WTC11 (cell line): ENCODE results near the gene FBXO40. TPM values are rescaled to one million over a fixed set of nuclear protein-coding genes. Genes with fewer than 3 reads are reported as not detected.

Source experiments
- ATAC-seq: fragments of 200-7000 bp; cut with Tn5 transposase; 2 replicates; pipeline ENCODE4 v1.10.0; 2021; ENCODE audit warnings: mild to moderate bottlenecking, moderate library complexity
- CTCF ChIA-PET: fragments of 300-600 bp; sonication (Branson Sonifier 250); formaldehyde crosslinking; loops from one replicate; lab custom pipeline; 2021; ENCODE audit warnings: antibody characterized with exemption; lab: Charles Lee
- POLR2A ChIA-PET: fragments of 350-600 bp; sonication (Branson Sonifier 250); formaldehyde crosslinking; loops from one replicate; lab custom pipeline; 2021; ENCODE audit warnings: antibody characterized with exemption; lab: Charles Lee
- DNase-seq: peaks from one replicate; pipeline ENCODE4 v3.0.0; 2021; ENCODE audit warnings: low spot score
- H3K27ac Mint-ChIP-seq: 2 replicates; pipeline ENCODE4 v1.8.0; 2021; ENCODE audit warnings: mixed read lengths
- H3K27me3 Mint-ChIP-seq: 2 replicates; pipeline ENCODE4 v1.8.0; 2021; ENCODE audit warnings: low read depth, mild to moderate bottlenecking, moderate library complexity, mixed read lengths
- H3K36me3 Mint-ChIP-seq: 2 replicates; pipeline ENCODE4 v1.8.0; 2021; ENCODE audit warnings: mixed read lengths
- H3K4me1 Mint-ChIP-seq: 2 replicates; pipeline ENCODE4 v1.8.0; 2022; ENCODE audit warnings: mixed read lengths
- H3K4me3 Mint-ChIP-seq: 2 replicates; pipeline ENCODE4 v1.8.0; 2021; ENCODE audit warnings: mild to moderate bottlenecking, moderate library complexity, mixed read lengths
- H3K9me3 Mint-ChIP-seq: 2 replicates; pipeline ENCODE4 v1.8.0; 2021; ENCODE audit warnings: mixed read lengths
- AR ChIP-seq: fragments of 250-450 bp; sonication (Bioruptor Pico); IDR thresholded peaks from 2 replicates; pipeline ENCODE4 v1.9.0; 2021; ENCODE audit warnings: mild to moderate bottlenecking
- ATF1 ChIP-seq: sonication (generic); formaldehyde crosslinking; IDR thresholded peaks from 2 replicates; pipeline ENCODE4 v1.8.1; 2023; ENCODE audit warnings: mild to moderate bottlenecking, moderate library complexity, missing genetic modification reagents
- ATF3 ChIP-seq: sonication (generic); formaldehyde crosslinking; conservative IDR thresholded peaks from 2 replicates; pipeline ENCODE4 v1.8.1; 2022; ENCODE audit warnings: mild to moderate bottlenecking, missing genetic modification reagents
- CTCF ChIP-seq: fragments of 200-600 bp; IDR thresholded peaks from 2 replicates; pipeline ENCODE4 v1.8.0; 2022; ENCODE audit warnings: antibody characterized with exemption
- EMX1 ChIP-seq: fragments of 250-450 bp; sonication (Bioruptor Pico); IDR thresholded peaks from 2 replicates; pipeline ENCODE4 v1.8.0; 2021; ENCODE audit warnings: mild to moderate bottlenecking
- FOXP1 ChIP-seq: sonication (generic); formaldehyde crosslinking; IDR thresholded peaks from 2 replicates; pipeline ENCODE4 v1.8.0; 2022; ENCODE audit warnings: missing genetic modification reagents, mild to moderate bottlenecking, moderate library complexity, borderline replicate concordance
- GRHL2 ChIP-seq: fragments of 250-450 bp; sonication (Bioruptor Pico); IDR thresholded peaks from 2 replicates; pipeline ENCODE4 v1.8.0; 2022; ENCODE audit warnings: mild to moderate bottlenecking, moderate library complexity; ENCODE audit not compliant: insufficient replicate concordance, severe bottlenecking
- IRF2 ChIP-seq: sonication (generic); formaldehyde crosslinking; IDR thresholded peaks from 2 replicates; pipeline ENCODE4 v1.8.0; 2022; ENCODE audit warnings: low read depth, missing genetic modification reagents, borderline replicate concordance
- MLX ChIP-seq: sonication (generic); formaldehyde crosslinking; IDR thresholded peaks from 2 replicates; pipeline ENCODE4 v1.8.1; 2023; ENCODE audit warnings: mild to moderate bottlenecking, missing genetic modification reagents, moderate library complexity
- NFATC4 ChIP-seq: fragments of 250-450 bp; sonication (Bioruptor Pico); IDR thresholded peaks from 2 replicates; pipeline ENCODE4 v1.9.0; 2021; ENCODE audit warnings: mild to moderate bottlenecking
- NR1H2 ChIP-seq: sonication (generic); formaldehyde crosslinking; IDR thresholded peaks from 2 replicates; pipeline ENCODE4 v1.9.0; 2021; ENCODE audit warnings: mild to moderate bottlenecking, moderate library complexity, missing genetic modification reagents
- SMAD3 ChIP-seq: sonication (generic); formaldehyde crosslinking; IDR thresholded peaks from 2 replicates; pipeline ENCODE4 v1.8.0; 2022; ENCODE audit warnings: missing genetic modification reagents, mild to moderate bottlenecking, borderline replicate concordance
- ZBTB43 ChIP-seq: sonication (generic); formaldehyde crosslinking; IDR thresholded peaks from 2 replicates; pipeline ENCODE4 v1.8.1; 2023; ENCODE audit warnings: mild to moderate bottlenecking, missing genetic modification reagents
- ZMAT4 ChIP-seq: fragments of 250-450 bp; sonication (Bioruptor Pico); IDR thresholded peaks from 2 replicates; pipeline ENCODE4 v1.9.0; 2021; ENCODE audit warnings: mild to moderate bottlenecking
- ZNF138 ChIP-seq: sonication (generic); formaldehyde crosslinking; conservative IDR thresholded peaks from 2 replicates; pipeline ENCODE4 v1.8.1; 2022; ENCODE audit warnings: mild to moderate bottlenecking, moderate library complexity, missing genetic modification reagents
- ZNF263 ChIP-seq: sonication (generic); formaldehyde crosslinking; IDR thresholded peaks from 2 replicates; pipeline ENCODE4 v1.8.1; 2022; ENCODE audit warnings: low read depth, mild to moderate bottlenecking, moderate library complexity, missing genetic modification reagents
- ZNF317 ChIP-seq: sonication (generic); formaldehyde crosslinking; IDR thresholded peaks from 2 replicates; pipeline ENCODE4 v1.8.1; 2023; ENCODE audit warnings: low read depth, mild to moderate bottlenecking, moderate library complexity, missing genetic modification reagents, borderline replicate concordance
- ZNF425 ChIP-seq: fragments of 250-450 bp; sonication (Bioruptor Pico); conservative IDR thresholded peaks from 2 replicates; pipeline ENCODE4 v1.9.0; 2021; ENCODE audit warnings: mild to moderate bottlenecking
- ZNF532 ChIP-seq: fragments of 250-450 bp; sonication (Bioruptor Pico); IDR thresholded peaks from 2 replicates; pipeline ENCODE4 v1.9.0; 2021; ENCODE audit warnings: mild to moderate bottlenecking, borderline replicate concordance
- total RNA-seq: library from RNA; stranded (reverse); gene quantifications from 3 replicates; pipeline ENCODE4 v1.2.3, GENCODE V29; 2021

Gene FBXO40
- total RNA-seq, 1 experiment from 2014 or later = 0.04 TPM

- Mint-ChIP-seq H3K27me3 (no peaks in the 10 kb centered on the region), H3K36me3 (no peaks in the 10 kb centered on the region), H3K27ac (no peak overlapping the region), H3K4me3 (no peak overlapping the region), H3K9me3 (no peaks in the 10 kb centered on the region), H3K4me1 (peaks cover 19% of the 10 kb centered on the region)
- CTCF ChIA-PET = no interaction called here
- POLR2A ChIA-PET = interaction anchor here (2.1 kb wide), 1 partner anchor 13 kb away, joined by 4 read pairs; the partner anchor contains the start of gene FBXO40
- no peak for ATAC-seq
- no peak for DNase-seq
- TF ChIP-seq GRHL2 (CRISPR knock-in tag) (no peak), FOXP1 (no peak), ZNF532 (CRISPR knock-in tag) (no peak), MLX (CRISPR knock-in tag) (no peak), CTCF (no peak), ATF3 (CRISPR knock-in tag) (no peak), ZBTB43 (CRISPR knock-in tag) (no peak), NFATC4 (CRISPR knock-in tag) (no peak), ZNF138 (CRISPR knock-in tag) (no peak)
These were observed 12.9 kb downstream of the FBXO40 start for GRCh38 chr3:121606106-121606505.

GRCh38 chr3:121619691-121620090 is 26.5 kb downstream of the FBXO40 start:
- DNase-seq = no peak
- peaks cover 4% of the 10 kb centered on the region for H3K27me3 Mint-ChIP-seq
- H3K36me3 Mint-ChIP-seq = no peaks in the 10 kb centered on the region
- CTCF ChIA-PET = no interaction called here
- no peak overlapping the region for H3K27ac Mint-ChIP-seq
- POLR2A ChIA-PET = no interaction called here
- H3K9me3 Mint-ChIP-seq = peaks cover 7% of the 10 kb centered on the region
- H3K4me1 Mint-ChIP-seq = peaks cover 5% of the 10 kb centered on the region
- no peak for ATAC-seq
- no peak overlapping the region for H3K4me3 Mint-ChIP-seq
- TF ChIP-seq EMX1 (CRISPR knock-in tag) (no peak), SMAD3 (no peak), NR1H2 (CRISPR knock-in tag) (no peak), ZBTB43 (CRISPR knock-in tag) (no peak), ATF1 (no peak), ZNF317 (CRISPR knock-in tag) (no peak), ZNF263 (no peak), ZNF425 (CRISPR knock-in tag) (no peak), ZMAT4 (CRISPR knock-in tag) (no peak), AR (CRISPR knock-in tag) (no peak), IRF2 (no peak)
